CD4-positive, alpha-beta T cell treated with Interleukin-4 for 1 hour (primary cell): Measurements from ENCODE around the gene PTPRG.

Experiments used
- DNase-seq, 2 donors: peaks; one replicate each; pipeline ENCODE4 v3.0.0-alpha.2; 2020 to 2022

Gene PTPRG

GRCh38 chr3:62039586-62039985, 478.2 kb downstream of the PTPRG start:
- no peak for DNase-seq

- DNase-seq, result no peak
These were observed 480.3 kb downstream of the PTPRG start for GRCh38 chr3:62041681-62042080.

- no peak for DNase-seq
These were observed 483.6 kb downstream of the PTPRG start for GRCh38 chr3:62044874-62045411.

- DNase-seq, result no peak
These were observed 485.0 kb downstream of the PTPRG start for GRCh38 chr3:62046326-62046725.

- no peak for DNase-seq
These were observed 487.2 kb downstream of the PTPRG start for GRCh38 chr3:62048577-62048976.

- DNase-seq, result no peak
These were observed 487.7 kb downstream of the PTPRG start for GRCh38 chr3:62049033-62049432.

GRCh38 chr3:62051506-62051905, 490.1 kb downstream of the PTPRG start:
- DNase-seq, result no peak

GRCh38 chr3:62052331-62052730, 491.0 kb downstream of the PTPRG start:
- DNase-seq, result no peak

- no peak for DNase-seq
These were observed 495.3 kb downstream of the PTPRG start for GRCh38 chr3:62056658-62057057.

- DNase-seq, result no peak
These were observed 496.1 kb downstream of the PTPRG start for GRCh38 chr3:62057339-62058047.

GRCh38 chr3:62065985-62066693, 504.8 kb downstream of the PTPRG start:
- no peak for DNase-seq

- no peak for DNase-seq
These were observed 507.0 kb downstream of the PTPRG start for GRCh38 chr3:62068337-62068736.

GRCh38 chr3:62070891-62071290, 509.5 kb downstream of the PTPRG start:
- DNase-seq, result no peak

GRCh38 chr3:62073038-62073437, 511.7 kb downstream of the PTPRG start:
- no peak for DNase-seq

- no peak for DNase-seq
These were observed 523.2 kb downstream of the PTPRG start for GRCh38 chr3:62084558-62084957.

- no peak for DNase-seq
These were observed 527.2 kb downstream of the PTPRG start for GRCh38 chr3:62088472-62089104.

GRCh38 chr3:62090066-62090465, 528.7 kb downstream of the PTPRG start:
- no peak for DNase-seq

- no peak for DNase-seq
These were observed 529.1 kb downstream of the PTPRG start for GRCh38 chr3:62090519-62090918.

GRCh38 chr3:62093025-62093424, 531.7 kb downstream of the PTPRG start:
- DNase-seq, result no peak

GRCh38 chr3:62094461-62094860, 533.1 kb downstream of the PTPRG start:
- DNase-seq, result no peak

- no peak for DNase-seq
These were observed 533.7 kb downstream of the PTPRG start for GRCh38 chr3:62095080-62095479.

GRCh38 chr3:62095756-62096155, 534.4 kb downstream of the PTPRG start:
- no peak for DNase-seq

GRCh38 chr3:62096521-62096920, 535.1 kb downstream of the PTPRG start:
- DNase-seq, result no peak

GRCh38 chr3:62097121-62097520, 535.8 kb downstream of the PTPRG start:
- no peak for DNase-seq
